Coronary artery (tissue), 2 donors: ENCODE measurements around the gene POU2AF2.
"Not testable (repeated sequence)": the region's sequence is repeated elsewhere in the genome, so short reads cannot be mapped to it uniquely, and the experiment has no call there.

Source experiments
- DNase-seq: peaks from one replicate; pipeline ENCODE4 v3.0.0-alpha.2; 2017; ENCODE audit warnings: low spot score
- H3K27ac ChIP-seq, 2 donors: fragments of 200-600 bp; sonication (generic); one replicate each; pipeline ENCODE4 v1.5.1; 2016 to 2019
- H3K4me3 ChIP-seq: fragments of 200-600 bp; sonication (generic); 2 replicates; pipeline ENCODE4 v1.5.1; 2016; ENCODE audit warnings: mild to moderate bottlenecking, moderate library complexity
- TF ChIP-seq, protein P1 (sequence below): fragments of 200-600 bp; sonication (generic); IDR thresholded peaks from one replicate; pipeline ENCODE4 v1.5.1; 2019; ENCODE audit warnings: antibody characterized with exemption

The POU2AF2 gene

DNA sequence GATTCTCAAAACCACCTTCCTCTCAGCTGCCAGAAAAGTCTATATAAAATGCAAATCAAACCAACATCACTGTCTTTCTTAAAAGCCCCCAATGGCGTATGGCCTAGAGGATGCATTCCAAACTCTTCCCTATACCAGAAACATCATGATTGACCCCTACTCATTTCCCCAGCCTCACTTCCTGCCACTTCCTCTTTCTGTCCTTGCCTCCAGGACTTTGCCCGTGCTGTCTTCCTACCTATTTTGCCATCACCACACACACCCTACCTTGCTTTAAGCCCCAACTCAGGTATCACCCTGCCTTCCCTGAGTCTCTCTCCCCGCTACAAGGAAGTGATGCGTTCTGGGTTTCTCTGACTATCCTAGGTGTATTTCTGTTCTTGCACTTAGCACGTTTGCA, 8.1 kb downstream of the POU2AF2 start:
- Histone ChIP-seq H3K27ac (no peak overlapping the region), H3K4me3 (no peak overlapping the region)
- TF ChIP-seq, protein P1, sequence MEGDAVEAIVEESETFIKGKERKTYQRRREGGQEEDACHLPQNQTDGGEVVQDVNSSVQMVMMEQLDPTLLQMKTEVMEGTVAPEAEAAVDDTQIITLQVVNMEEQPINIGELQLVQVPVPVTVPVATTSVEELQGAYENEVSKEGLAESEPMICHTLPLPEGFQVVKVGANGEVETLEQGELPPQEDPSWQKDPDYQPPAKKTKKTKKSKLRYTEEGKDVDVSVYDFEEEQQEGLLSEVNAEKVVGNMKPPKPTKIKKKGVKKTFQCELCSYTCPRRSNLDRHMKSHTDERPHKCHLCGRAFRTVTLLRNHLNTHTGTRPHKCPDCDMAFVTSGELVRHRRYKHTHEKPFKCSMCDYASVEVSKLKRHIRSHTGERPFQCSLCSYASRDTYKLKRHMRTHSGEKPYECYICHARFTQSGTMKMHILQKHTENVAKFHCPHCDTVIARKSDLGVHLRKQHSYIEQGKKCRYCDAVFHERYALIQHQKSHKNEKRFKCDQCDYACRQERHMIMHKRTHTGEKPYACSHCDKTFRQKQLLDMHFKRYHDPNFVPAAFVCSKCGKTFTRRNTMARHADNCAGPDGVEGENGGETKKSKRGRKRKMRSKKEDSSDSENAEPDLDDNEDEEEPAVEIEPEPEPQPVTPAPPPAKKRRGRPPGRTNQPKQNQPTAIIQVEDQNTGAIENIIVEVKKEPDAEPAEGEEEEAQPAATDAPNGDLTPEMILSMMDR: no peak
- DNase-seq: no peak

DNA sequence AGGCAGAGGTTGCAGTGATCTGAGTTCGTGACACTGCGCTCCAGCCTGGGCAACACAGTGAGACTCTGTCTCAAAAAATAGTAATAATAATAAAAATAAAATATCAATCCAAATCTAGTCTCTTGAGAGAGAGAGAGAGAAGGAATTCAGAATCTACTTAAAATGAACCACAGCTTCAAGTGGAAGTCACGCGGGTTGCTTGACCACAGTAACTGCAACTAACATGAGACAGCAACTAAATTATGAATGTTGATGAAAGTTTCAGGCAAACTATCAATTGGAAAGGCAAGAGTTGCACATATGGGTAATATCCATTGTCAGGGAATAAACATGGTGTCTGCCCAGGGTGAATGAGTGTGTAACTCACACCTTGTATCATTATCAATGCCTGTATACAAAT, 12.5 kb downstream of the POU2AF2 start:
- H3K4me3 ChIP-seq: no peak overlapping the region
- TF ChIP-seq, protein P1: no peak
- DNase-seq: no peak

DNA sequence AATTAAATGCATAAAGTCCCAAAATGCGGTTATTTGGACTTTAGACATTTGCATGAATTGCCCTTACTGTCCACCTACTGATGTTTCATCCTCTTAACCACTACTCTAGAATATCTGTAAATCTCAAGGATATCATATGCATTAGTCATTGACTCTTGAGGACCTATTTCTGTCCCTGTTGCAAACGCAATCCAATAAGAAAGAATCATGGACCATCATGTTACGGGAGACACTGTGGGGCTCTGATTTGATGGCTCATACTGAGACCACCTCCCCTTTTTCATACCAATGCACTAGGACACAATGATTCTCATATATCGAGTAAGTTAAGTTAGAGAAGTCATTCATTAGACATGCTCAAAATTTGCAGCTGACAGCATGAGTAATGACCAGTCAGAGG, 14.4 kb downstream of the POU2AF2 start:
- no peak overlapping the region for H3K27ac ChIP-seq
- H3K4me3 ChIP-seq: no peak overlapping the region
- TF ChIP-seq, protein P1: no peak
- DNase-seq: no peak

More for the DNA sequence above, 12.5 kb downstream of the POU2AF2 start:
- H3K27ac ChIP-seq: no peak overlapping the region

DNA sequence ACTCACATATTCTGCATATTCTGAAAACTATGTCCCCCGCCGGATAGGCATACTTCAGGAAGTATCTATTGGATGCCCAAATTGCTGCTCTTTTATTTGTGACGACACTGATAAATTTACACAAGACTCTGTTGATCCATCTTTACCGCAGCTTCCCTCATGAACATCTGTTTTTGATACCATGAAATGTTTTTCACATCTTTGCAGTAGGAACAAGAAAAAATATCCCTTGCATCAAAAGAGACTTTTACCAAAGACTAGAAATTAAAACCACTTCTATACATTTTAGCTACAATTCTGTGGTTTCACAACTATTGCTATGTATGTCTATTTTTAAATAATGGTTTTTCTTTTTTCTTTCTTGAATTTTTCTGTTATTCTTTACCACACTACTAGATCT, 15.3 kb downstream of the POU2AF2 start:
- Histone ChIP-seq H3K27ac (no peak overlapping the region), H3K4me3 (no peak overlapping the region)
- no peak for DNase-seq
- TF ChIP-seq, protein P1: no peak

DNA sequence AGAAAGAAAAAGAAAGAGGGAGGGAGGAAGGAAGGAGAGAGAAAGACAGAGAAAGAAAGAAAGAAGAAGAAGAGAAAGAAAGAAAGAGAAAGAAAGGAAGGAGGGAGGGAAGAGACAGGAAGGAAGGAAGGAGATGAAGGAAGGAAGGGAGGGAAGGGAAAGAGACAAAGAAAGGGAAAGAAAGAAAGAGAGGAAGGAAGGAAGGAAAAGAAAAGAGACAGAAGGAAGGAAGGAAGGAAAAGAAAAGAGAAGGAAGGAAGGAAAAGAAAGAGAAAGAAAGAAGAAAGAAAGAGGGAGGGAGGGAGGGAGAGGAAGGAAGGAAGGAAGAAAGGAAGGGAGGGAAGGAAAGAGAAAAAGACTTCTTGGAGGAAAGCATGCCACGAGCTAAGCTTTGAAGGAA, 19.1 kb downstream of the POU2AF2 start:
- TF ChIP-seq, protein P1: no peak
- no peak overlapping the region for H3K27ac ChIP-seq
- DNase-seq: no peak
- H3K4me3 ChIP-seq: no peak overlapping the region

DNA sequence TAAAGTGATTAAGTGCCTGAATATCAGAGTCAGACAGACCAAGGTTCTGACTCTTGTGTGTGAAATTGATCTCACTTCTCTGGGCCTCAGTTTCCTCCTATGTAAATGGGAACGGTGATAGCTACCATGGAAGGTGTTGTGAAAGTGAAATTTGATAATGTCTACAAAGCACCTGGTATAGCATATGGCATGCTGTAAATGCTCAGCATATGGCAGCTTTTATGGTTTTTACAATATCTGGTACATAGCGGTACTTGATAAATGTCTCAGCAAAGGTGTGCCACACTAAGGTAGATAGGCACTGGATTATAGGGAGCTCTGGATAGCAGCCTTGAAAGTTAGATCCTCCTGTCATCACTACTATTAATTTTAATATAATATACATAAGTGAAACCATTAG, 19.9 kb downstream of the POU2AF2 start:
- H3K4me3 ChIP-seq: no peak overlapping the region
- TF ChIP-seq, protein P1: no peak
- no peak for DNase-seq
- no peak overlapping the region for H3K27ac ChIP-seq

DNA sequence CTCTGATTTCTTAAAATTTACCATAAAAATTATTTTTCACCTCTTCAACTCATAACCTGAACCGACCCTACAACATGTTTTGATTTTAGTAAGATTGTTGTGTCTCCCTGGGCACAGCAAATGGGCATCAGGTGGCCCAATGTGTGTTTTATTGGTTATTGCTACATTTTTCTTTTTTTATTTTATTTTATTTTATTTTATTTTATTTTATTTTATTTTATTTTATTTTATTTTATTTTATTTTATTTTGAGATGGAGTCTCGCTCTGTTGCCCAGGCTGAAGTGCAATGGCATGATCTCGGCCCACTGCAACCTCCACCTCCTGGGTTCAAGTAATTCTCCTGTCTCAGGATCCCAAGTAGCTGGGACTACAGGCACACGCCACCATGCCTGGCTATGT, 22.8 kb downstream of the POU2AF2 start:
- H3K4me3 ChIP-seq, H3K27ac ChIP-seq, DNase-seq: not testable (repeated sequence)
